ENCODE data around the gene ZNF524.
"Not testable (repeated sequence)": the region's sequence is repeated elsewhere in the genome, so short reads cannot be mapped to it uniquely, and the experiment has no call there.

ZNF524 gene

GRCh38 chr19:55581823-55582223, 18.3 kb upstream of the ZNF524 start:
- TF ChIP-seq CTCF (IDR thresholded peaks at IDR 0.05; ENCODE audit: control insufficient read depth, extremely low read depth, insufficient read depth): no peak
- peak overlapping the region; percentile 81; the same call in 1 of the 2 replicates for H3K4me3 ChIP-seq (ENCODE audit: low read depth, low read length)
- no peak for DNase-seq (ENCODE audit: low read depth)

GRCh38 chr19:55582284-55582683, 17.8 kb upstream of the ZNF524 start:
- not testable (repeated sequence) for H3K4me3 ChIP-seq (ENCODE audit: low read depth, low read length)

GRCh38 chr19:55583897-55584296, 16.2 kb upstream of the ZNF524 start:
- H3K4me3 ChIP-seq (ENCODE audit: low read depth, low read length); DNase-seq (ENCODE audit: low read depth): not testable (repeated sequence)

More at GRCh38 chr19:55582284-55582683, 17.8 kb upstream of the ZNF524 start:
- DNase-seq (ENCODE audit: low read depth): not testable (repeated sequence)

- no peak for DNase-seq (ENCODE audit: low read depth)
- H3K4me3 ChIP-seq (ENCODE audit: low read depth, low read length): no peak overlapping the region
- TF ChIP-seq CTCF (IDR thresholded peaks at IDR 0.05; ENCODE audit: control insufficient read depth, extremely low read depth, insufficient read depth): no peak
Measured at GRCh38 chr19:55584871-55585270, 15.2 kb upstream of the ZNF524 start.

- H3K4me3 ChIP-seq (ENCODE audit: low read depth, low read length): no peak overlapping the region
- no peak for TF ChIP-seq CTCF (IDR thresholded peaks at IDR 0.05; ENCODE audit: control insufficient read depth, extremely low read depth, insufficient read depth)
- no peak for DNase-seq (ENCODE audit: low read depth)
Measured at GRCh38 chr19:55585658-55586339, 14.3 kb upstream of the ZNF524 start.

GRCh38 chr19:55586976-55587668, 13.0 kb upstream of the ZNF524 start:
- H3K4me3 ChIP-seq (ENCODE audit: low read depth, low read length): peak overlapping the region; percentile 39
- no peak for TF ChIP-seq CTCF (IDR thresholded peaks at IDR 0.05; ENCODE audit: control insufficient read depth, extremely low read depth, insufficient read depth)
- DNase-seq (ENCODE audit: low read depth): peak; percentile 67

GRCh38 chr19:55588738-55589137, 11.3 kb upstream of the ZNF524 start:
- no peak for DNase-seq (ENCODE audit: low read depth)
- no peak for TF ChIP-seq CTCF (IDR thresholded peaks at IDR 0.05; ENCODE audit: control insufficient read depth, extremely low read depth, insufficient read depth)
- no peak overlapping the region for H3K4me3 ChIP-seq (ENCODE audit: low read depth, low read length)

- no peak for DNase-seq (ENCODE audit: low read depth)
- H3K4me3 ChIP-seq (ENCODE audit: low read depth, low read length): no peak overlapping the region
- TF ChIP-seq CTCF (IDR thresholded peaks at IDR 0.05; ENCODE audit: control insufficient read depth, extremely low read depth, insufficient read depth): no peak
Measured at GRCh38 chr19:55590109-55590508, 10.0 kb upstream of the ZNF524 start.

All from LNCaP clone FGC (cell line).